Psoas muscle (tissue), 8 donors: ENCODE measurements around the gene PKDCC. TPM values are rescaled to one million over a fixed set of nuclear protein-coding genes. Genes with fewer than 3 reads are reported as not detected.

Source experiments
- ATAC-seq, 4 donors: fragments of 200-7000 bp; cut with Tn5 transposase; one replicate each; pipeline ENCODE4 v1.9.1; 2020; ENCODE audit warnings: moderate library complexity in 3 of 4, mild to moderate bottlenecking in 2 of 4
- DNase-seq, 2 donors: peaks; one replicate each; pipeline ENCODE4 v3.0.0-alpha.2; 2020
- H3K27ac ChIP-seq: fragments of 200-600 bp; one replicate; pipeline ENCODE4 v1.8.0; 2022
- H3K27me3 ChIP-seq, 3 donors: fragments of 200-600 bp in 1 of 3; one replicate each; pipeline versions ENCODE4 v1.6.1 to v1.8.0; 2013 to 2022; ENCODE audit warnings: low read length in 2 of 3, mild to moderate bottlenecking in 2 of 3, moderate library complexity in 1 of 3; ENCODE audit not compliant: insufficient read depth in 3 of 3
- H3K36me3 ChIP-seq, 2 donors: fragments of 200-600 bp in 1 of 2; one replicate each; pipeline versions ENCODE4 v1.6.1 to v1.8.0; 2013 to 2022; ENCODE audit warnings: low read depth in 1 of 2, mild to moderate bottlenecking in 1 of 2, moderate library complexity in 1 of 2; ENCODE audit not compliant: insufficient read depth in 1 of 2
- H3K4me1 ChIP-seq: fragments of 200-600 bp; one replicate; pipeline ENCODE4 v1.8.0; 2022
- H3K4me3 ChIP-seq: fragments of 200-600 bp; one replicate; pipeline ENCODE4 v1.8.0; 2022; ENCODE audit warnings: mild to moderate bottlenecking
- H3K9me3 ChIP-seq: fragments of 200-600 bp; one replicate; pipeline ENCODE4 v1.8.0; 2022
- WGBS, 3 donors: extraction: QIAGEN DNeasy Blood & Tissue Kit; methylation state at CpG; one replicate each; pipeline versions ENCODE4 v1.1.6 to v1.1.7; 2013; 5-methylcytosine and 5-hydroxymethylcytosine counted together
- intact Hi-C, 2 donors: fragments of 100-400 bp; cut with DNase I; formaldehyde crosslinking; loops; one replicate each; pipeline versions ENCODE4 v1.11.0 to v1.14.2; 2022
- polyA plus RNA-seq, 3 donors: library from polyadenylated mRNA; stranded (reverse); fragments of 200-250 nt; gene quantifications; one replicate each; pipeline ENCODE4 v1.2.3, GENCODE V29; 2013
- total RNA-seq, 4 donors: library from RNA; stranded (reverse); fragmentation: NEBNext Ultra II Directional in 2 of 4; extraction: Animal tissue kit (Norgen Biotek cat#: 25700) in 2 of 4; gene quantifications; one replicate each; pipeline versions ENCODE4 v1.2.1 to v1.2.4, GENCODE V29; 2021 to 2023
- TF ChIP-seq, protein P1 (sequence below): fragments of 200-600 bp; IDR thresholded peaks from one replicate; pipeline ENCODE4 v1.8.0; 2022; ENCODE audit warnings: antibody characterized with exemption
- donor health status: healthy with polysubstance abuse.
- donor health status: DM: no; HTN: no; CAD: no; lungs with moderate emphysema.
- donor health status: Bipolar disorder and iron deficiency.
- donor health status: healthy.
- donor health status: DM: yes; HTN: yes; CAD: no.
- donor health status: DM: no; HTN: no; CAD: no.
- donor health status: DM: no; HTN: no; CAD: no.
- donor health status: DM: yes; HTN: yes; CAD: no.

The PKDCC gene
- total and polyA plus RNA-seq, 7 donors, result 45.6 to 209 (median 153) TPM

GRCh38 chr2:42067521-42067920 is 19.7 kb downstream of the PKDCC start:
- Histone ChIP-seq H3K9me3 (no peaks in the 10 kb centered on the region), H3K27ac (no peak overlapping the region), H3K4me1 (peaks cover 19% of the 10 kb centered on the region), H3K4me3 (no peak overlapping the region), H3K36me3 (no peaks in the 10 kb centered on the region), H3K27me3 (no peaks in the 10 kb centered on the region)
- ATAC-seq, result no peak
- TF ChIP-seq, protein P1, sequence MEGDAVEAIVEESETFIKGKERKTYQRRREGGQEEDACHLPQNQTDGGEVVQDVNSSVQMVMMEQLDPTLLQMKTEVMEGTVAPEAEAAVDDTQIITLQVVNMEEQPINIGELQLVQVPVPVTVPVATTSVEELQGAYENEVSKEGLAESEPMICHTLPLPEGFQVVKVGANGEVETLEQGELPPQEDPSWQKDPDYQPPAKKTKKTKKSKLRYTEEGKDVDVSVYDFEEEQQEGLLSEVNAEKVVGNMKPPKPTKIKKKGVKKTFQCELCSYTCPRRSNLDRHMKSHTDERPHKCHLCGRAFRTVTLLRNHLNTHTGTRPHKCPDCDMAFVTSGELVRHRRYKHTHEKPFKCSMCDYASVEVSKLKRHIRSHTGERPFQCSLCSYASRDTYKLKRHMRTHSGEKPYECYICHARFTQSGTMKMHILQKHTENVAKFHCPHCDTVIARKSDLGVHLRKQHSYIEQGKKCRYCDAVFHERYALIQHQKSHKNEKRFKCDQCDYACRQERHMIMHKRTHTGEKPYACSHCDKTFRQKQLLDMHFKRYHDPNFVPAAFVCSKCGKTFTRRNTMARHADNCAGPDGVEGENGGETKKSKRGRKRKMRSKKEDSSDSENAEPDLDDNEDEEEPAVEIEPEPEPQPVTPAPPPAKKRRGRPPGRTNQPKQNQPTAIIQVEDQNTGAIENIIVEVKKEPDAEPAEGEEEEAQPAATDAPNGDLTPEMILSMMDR, result no peak
- DNase-seq, result no peak
- WGBS, 3 donors, result 51 to 62% (median 56%) methylated on average over 8 of the region's 8 CpGs
- intact Hi-C loops, result no loop called here

DNA sequence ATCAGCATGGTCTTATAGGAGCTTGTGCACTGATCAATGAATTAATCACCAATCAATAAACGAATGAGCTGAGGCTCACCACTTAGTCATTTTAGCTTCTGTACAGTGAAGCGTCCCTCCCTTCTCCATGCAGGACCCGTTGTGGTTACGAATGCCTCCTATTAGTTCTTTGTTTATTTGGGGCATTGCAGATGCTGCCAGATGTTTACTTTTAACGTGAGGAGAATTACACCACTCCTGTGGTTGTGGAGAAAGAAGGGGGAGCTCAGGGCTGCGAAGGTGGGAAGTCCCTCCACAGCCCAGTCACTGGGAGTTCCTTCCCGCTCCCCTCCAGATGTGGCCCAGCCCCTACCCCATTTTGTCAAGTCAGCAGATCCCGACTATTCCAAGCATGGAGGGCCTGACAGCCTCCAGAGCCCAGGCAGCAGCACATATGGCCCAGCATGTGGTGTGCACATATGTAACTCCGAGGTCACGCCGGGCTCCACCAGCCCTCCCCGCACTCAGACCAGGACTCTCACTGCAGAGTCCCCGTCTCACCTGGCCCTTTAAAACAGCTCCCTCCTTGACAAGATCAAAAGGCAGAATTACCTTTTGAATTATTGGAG is 20.9 kb downstream of the PKDCC start:
- TF ChIP-seq, protein P1, result no peak
- no peaks in the 10 kb centered on the region for H3K36me3 ChIP-seq
- no peak for ATAC-seq
- no peak overlapping the region for H3K4me3 ChIP-seq
- intact Hi-C loops, result loop anchor here in 1 of 2 donors (2.0 kb wide), 1 partner anchor 14 kb away; no protein-coding TSS in a partner anchor
- DNase-seq, result no peak
- no peaks in the 10 kb centered on the region for H3K9me3 ChIP-seq
- H3K27me3 ChIP-seq, result no peaks in the 10 kb centered on the region
- WGBS, 3 donors, result 77 to 85% (median 82%) methylated on average over 13 of the region's 13 CpGs
- H3K27ac ChIP-seq, result no peak overlapping the region
- H3K4me1 ChIP-seq, result peaks cover 28% of the 10 kb centered on the region

- no peak for DNase-seq
- Histone ChIP-seq H3K36me3 (no peaks in the 10 kb centered on the region), H3K4me3 (no peak overlapping the region), H3K4me1 (peaks cover 32% of the 10 kb centered on the region), H3K27me3 (no peaks in the 10 kb centered on the region), H3K27ac (no peak overlapping the region), H3K9me3 (no peaks in the 10 kb centered on the region)
- no peak for ATAC-seq
- 69 to 85% (median 74%) methylated on average over 2 of the region's 2 CpGs for WGBS, 3 donors
- TF ChIP-seq, protein P1, result no peak
- intact Hi-C loops, result loop anchor here in 1 of 2 donors (2.0 kb wide), 1 partner anchor 15 kb away; no protein-coding TSS in a partner anchor
Measured at GRCh38 chr2:42069568-42069967, 21.7 kb downstream of the PKDCC start.

DNA sequence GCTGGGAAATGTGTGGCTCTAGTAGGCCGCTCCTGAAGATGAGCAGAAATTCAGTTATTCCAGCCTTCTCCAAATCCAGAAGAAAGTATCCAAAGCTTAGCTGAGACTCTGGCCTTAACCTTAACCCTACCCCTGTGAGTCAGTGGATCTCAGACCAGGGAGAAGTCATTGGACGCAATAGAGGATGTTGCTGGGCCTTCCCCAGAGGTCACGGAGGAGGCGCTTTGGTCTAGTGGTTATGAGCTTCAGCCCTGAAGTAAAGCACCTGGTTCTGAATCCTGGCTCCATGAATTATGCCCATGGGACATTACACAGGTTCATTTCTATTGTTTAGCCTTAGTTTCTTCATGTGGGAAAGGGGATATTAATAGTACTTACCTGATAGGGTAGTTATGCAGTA is 24.0 kb downstream of the PKDCC start:
- TF ChIP-seq, protein P1, result no peak
- 86 to 89% (median 88%) methylated on average over 4 of the region's 4 CpGs for WGBS, 3 donors
- peaks cover 35% of the 10 kb centered on the region for H3K4me1 ChIP-seq
- peak; percentile 42 to 69 (median 55) for ATAC-seq
- peak; percentile 36 to 72 for DNase-seq
- H3K36me3 ChIP-seq, result no peaks in the 10 kb centered on the region
- peak overlapping the region; percentile 89 for H3K27ac ChIP-seq
- intact Hi-C loops, result loop anchor here (5.0 kb wide), 1 partner anchor 149 kb away; no protein-coding TSS in a partner anchor
- H3K27me3 ChIP-seq, result no peaks in the 10 kb centered on the region
- H3K4me3 ChIP-seq, result no peak overlapping the region
- H3K9me3 ChIP-seq, result no peaks in the 10 kb centered on the region
